ENCODE data around the gene GNG11. TPM values are rescaled to one million over a fixed set of nuclear protein-coding genes. Genes with fewer than 3 reads are reported as not detected.
"Not testable (repeated sequence)": the region's sequence is repeated elsewhere in the genome, so short reads cannot be mapped to it uniquely, and the experiment has no call there.

Gene GNG11
- total RNA-seq, 3 donors from 2014 or later = 1.7 to 7.7 (median 3.4) TPM

- peak; percentile 27 for ATAC-seq
Observed at GRCh38 chr7:93902777-93903423, 18.6 kb upstream of the GNG11 start.

DNA sequence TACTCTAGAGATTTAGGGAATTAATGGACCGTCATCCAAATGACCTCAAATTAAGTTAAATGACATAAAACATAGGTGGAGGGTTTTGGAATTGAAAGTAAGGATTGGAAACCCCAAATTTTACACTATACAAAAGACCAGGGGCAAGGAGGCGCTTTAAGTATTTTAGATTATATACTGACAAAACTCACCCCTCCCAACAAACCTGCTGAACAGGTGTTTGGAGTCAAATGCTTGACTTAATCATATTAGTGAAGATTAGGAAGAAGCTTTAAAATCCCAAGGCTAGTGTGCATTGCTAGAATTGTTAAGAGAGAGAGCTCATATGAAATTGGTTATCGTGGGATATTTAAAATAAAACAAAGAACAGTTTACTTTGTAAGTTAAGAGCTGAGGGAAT is 15.3 kb upstream of the GNG11 start, which contains the start of gene GNGT1:
TSS of gene GNGT1 (plus strand) at position 301 of the 400 bp plus-strand sequence. CDS start 180 bp downstream, outside the sequence.
- TF ChIP-seq, protein P1, sequence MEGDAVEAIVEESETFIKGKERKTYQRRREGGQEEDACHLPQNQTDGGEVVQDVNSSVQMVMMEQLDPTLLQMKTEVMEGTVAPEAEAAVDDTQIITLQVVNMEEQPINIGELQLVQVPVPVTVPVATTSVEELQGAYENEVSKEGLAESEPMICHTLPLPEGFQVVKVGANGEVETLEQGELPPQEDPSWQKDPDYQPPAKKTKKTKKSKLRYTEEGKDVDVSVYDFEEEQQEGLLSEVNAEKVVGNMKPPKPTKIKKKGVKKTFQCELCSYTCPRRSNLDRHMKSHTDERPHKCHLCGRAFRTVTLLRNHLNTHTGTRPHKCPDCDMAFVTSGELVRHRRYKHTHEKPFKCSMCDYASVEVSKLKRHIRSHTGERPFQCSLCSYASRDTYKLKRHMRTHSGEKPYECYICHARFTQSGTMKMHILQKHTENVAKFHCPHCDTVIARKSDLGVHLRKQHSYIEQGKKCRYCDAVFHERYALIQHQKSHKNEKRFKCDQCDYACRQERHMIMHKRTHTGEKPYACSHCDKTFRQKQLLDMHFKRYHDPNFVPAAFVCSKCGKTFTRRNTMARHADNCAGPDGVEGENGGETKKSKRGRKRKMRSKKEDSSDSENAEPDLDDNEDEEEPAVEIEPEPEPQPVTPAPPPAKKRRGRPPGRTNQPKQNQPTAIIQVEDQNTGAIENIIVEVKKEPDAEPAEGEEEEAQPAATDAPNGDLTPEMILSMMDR (IDR thresholded peaks at IDR 0.05) = no peak
- Histone ChIP-seq H3K9me3 (no peaks in the 10 kb centered on the region), H3K36me3 (ENCODE audit: low read depth) (no peaks in the 10 kb centered on the region), H3K4me1 (ENCODE audit: low read depth) (no peaks in the 10 kb centered on the region), H3K4me3 (no peak within 1 kb of the TSS)
- no peak for ATAC-seq
- intact Hi-C loops (cut with DNase I, micrococcal nuclease) = loop anchor here in 1 of 2 donors (10.0 kb wide), 1 partner anchor 179 kb away; no protein-coding TSS in a partner anchor
- DNase-seq = no peak

More at GRCh38 chr7:93902777-93903423, 18.6 kb upstream of the GNG11 start:
- TF ChIP-seq, protein P1 (IDR thresholded peaks at IDR 0.05) = peak; percentile 17
- Histone ChIP-seq H3K4me1 (ENCODE audit: low read depth) (no peaks in the 10 kb centered on the region), H3K36me3 (ENCODE audit: low read depth) (no peaks in the 10 kb centered on the region), H3K4me3 (no peak overlapping the region), H3K9me3 (no peaks in the 10 kb centered on the region)
- intact Hi-C loops (cut with DNase I, micrococcal nuclease) = loop anchor here (2.0 to 10.0 kb wide), 2 partner anchors 182 to 184 kb away; no protein-coding TSS in a partner anchor
- no peak for DNase-seq

DNA sequence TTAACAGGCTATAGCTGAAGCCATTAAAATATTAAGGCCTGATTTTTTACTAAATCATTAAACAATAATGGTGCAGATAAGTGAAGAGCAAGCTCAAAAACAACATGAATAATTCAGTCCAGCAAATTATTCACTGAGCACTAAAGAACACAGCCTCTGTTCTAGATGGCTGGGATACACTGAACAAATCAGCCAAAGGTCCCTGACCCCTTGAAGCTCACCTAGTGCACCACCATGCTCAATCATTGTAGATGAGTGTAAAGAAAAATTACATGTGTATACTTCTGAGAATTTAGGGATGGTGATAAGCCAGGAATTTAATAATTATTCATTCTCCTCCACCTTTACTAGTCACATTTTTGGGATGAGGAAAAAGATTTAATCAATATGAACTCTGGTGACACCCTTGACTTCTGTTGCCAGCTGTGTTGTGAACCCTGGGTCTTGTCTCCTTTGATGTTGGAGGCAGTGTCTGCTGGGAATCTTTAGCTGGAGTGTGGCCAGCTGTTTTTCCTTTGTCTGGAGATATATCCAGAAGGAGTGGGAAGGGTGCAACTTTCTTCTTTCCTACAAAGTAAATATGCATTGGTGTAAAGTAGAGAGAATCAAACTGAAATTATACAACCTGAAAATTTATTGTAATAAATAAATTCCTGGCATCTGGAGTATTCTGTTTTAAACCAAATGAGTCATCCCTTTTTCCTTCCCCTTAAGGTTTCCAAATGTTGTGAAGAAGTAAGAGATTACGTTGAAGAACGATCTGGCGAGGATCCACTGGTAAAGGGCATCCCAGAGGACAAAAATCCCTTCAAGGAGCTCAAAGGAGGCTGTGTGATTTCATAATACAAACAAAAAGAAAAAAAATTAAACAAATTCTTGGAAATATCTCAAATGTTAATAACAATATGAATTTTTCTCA is 11.2 kb upstream of the GNG11 start:
- DNase-seq = no peak
- Histone ChIP-seq H3K4me1 (ENCODE audit: low read depth) (no peaks in the 10 kb centered on the region), H3K36me3 (ENCODE audit: low read depth) (no peaks in the 10 kb centered on the region), H3K9me3 (no peaks in the 10 kb centered on the region), H3K4me3 (no peak overlapping the region)
- no peak for ATAC-seq
- TF ChIP-seq, protein P1 (IDR thresholded peaks at IDR 0.05) = no peak
- intact Hi-C loops (cut with DNase I, micrococcal nuclease) = no loop called here

- intact Hi-C loops (cut with DNase I, micrococcal nuclease); DNase-seq; H3K36me3 ChIP-seq (ENCODE audit: low read depth); H3K4me1 ChIP-seq (ENCODE audit: low read depth); ATAC-seq; H3K9me3 ChIP-seq; H3K4me3 ChIP-seq: not testable (repeated sequence)
Observed at GRCh38 chr7:93911242-93911641, 10.3 kb upstream of the GNG11 start.

GRCh38 chr7:93911661-93912060 is 9.9 kb upstream of the GNG11 start:
- H3K36me3 ChIP-seq (ENCODE audit: low read depth); intact Hi-C loops (cut with DNase I, micrococcal nuclease); H3K4me1 ChIP-seq (ENCODE audit: low read depth); H3K4me3 ChIP-seq; ATAC-seq; DNase-seq; H3K9me3 ChIP-seq: not testable (repeated sequence)

DNA sequence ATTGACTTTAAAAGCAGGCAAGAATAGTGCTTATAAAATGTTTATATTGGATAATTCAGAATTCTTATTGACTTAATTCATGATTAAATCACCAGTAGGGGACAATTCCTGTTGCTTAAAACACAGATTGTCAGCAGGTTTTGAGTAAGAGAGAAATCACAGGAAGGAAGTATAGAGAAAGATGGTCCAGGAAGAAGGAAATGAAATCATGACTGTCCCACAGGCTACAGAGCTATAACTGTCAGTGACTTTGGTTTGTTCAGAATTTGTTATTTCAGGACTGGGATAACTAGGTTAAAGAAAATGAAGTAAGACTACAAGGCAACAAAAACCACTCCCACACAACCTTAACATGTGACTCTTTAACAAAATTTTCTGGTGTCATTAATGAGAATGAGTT is 8.3 kb upstream of the GNG11 start:
- no peak for DNase-seq
- no peak for ATAC-seq
- TF ChIP-seq, protein P1 (IDR thresholded peaks at IDR 0.05) = no peak
- no peak overlapping the region for H3K4me3 ChIP-seq
- H3K36me3 ChIP-seq (ENCODE audit: low read depth) = no peaks in the 10 kb centered on the region
- intact Hi-C loops (cut with DNase I, micrococcal nuclease) = no loop called here
- H3K9me3 ChIP-seq = no peaks in the 10 kb centered on the region
- no peaks in the 10 kb centered on the region for H3K4me1 ChIP-seq (ENCODE audit: low read depth)
